ENCODE data around the gene CEBPZOS.
A peak's percentile ranks its signal among the peaks of the same experiment; 100 is the strongest.

CEBPZOS gene

GRCh38 chr2:37196320-37197195 lies at the start of gene CEBPZOS:
CEBPZOS (plus strand) TSS chr2:37196496; CDS start chr2:37199705, 3,209 bp downstream.
- DNase-seq (ENCODE audit: low read depth in 2 of 2), result peak; percentile 85 to 87

- no peak for DNase-seq (ENCODE audit: low read depth in 2 of 2)
These were observed 48.0 kb upstream of the CEBPZOS start for GRCh38 chr2:37148325-37148724.

- no peak for DNase-seq (ENCODE audit: low read depth in 2 of 2)
These were observed 46.5 kb upstream of the CEBPZOS start for GRCh38 chr2:37149626-37150322.

- DNase-seq (ENCODE audit: low read depth in 2 of 2), result no peak
These were observed 43.1 kb upstream of the CEBPZOS start for GRCh38 chr2:37153224-37153623.

GRCh38 chr2:37154785-37155184 lies 41.5 kb upstream of the CEBPZOS start:
- DNase-seq (ENCODE audit: low read depth in 2 of 2), result no peak

- DNase-seq (ENCODE audit: low read depth in 2 of 2), result peak in 1 of 2 donors; percentile 29
These were observed 40.0 kb upstream of the CEBPZOS start for GRCh38 chr2:37156071-37156856.

- peak; percentile 58 to 78 for DNase-seq (ENCODE audit: low read depth in 2 of 2)
These were observed 39.2 kb upstream of the CEBPZOS start, which contains the start of gene EIF2AK2 for GRCh38 chr2:37156857-37157714. EIF2AK2 (minus strand) TSS chr2:37156980; CDS start chr2:37147806, 9,174 bp downstream.

GRCh38 chr2:37164757-37165156 lies 31.5 kb upstream of the CEBPZOS start:
- DNase-seq (ENCODE audit: low read depth in 2 of 2), result no peak

- no peak for DNase-seq (ENCODE audit: low read depth in 2 of 2)
These were observed 28.6 kb upstream of the CEBPZOS start for GRCh38 chr2:37167636-37168180.

- no peak for DNase-seq (ENCODE audit: low read depth in 2 of 2)
These were observed 27.9 kb upstream of the CEBPZOS start for GRCh38 chr2:37168217-37168981.

GRCh38 chr2:37171624-37171950 lies 24.7 kb upstream of the CEBPZOS start:
- DNase-seq (ENCODE audit: low read depth in 2 of 2), result no peak

GRCh38 chr2:37173741-37174140 lies 22.6 kb upstream of the CEBPZOS start:
- no peak for DNase-seq (ENCODE audit: low read depth in 2 of 2)

- DNase-seq (ENCODE audit: low read depth in 2 of 2), result no peak
These were observed 16.2 kb upstream of the CEBPZOS start for GRCh38 chr2:37180006-37180639.

- DNase-seq (ENCODE audit: low read depth in 2 of 2), result no peak
These were observed 15.7 kb upstream of the CEBPZOS start for GRCh38 chr2:37180640-37181039.

- DNase-seq (ENCODE audit: low read depth in 2 of 2), result no peak
These were observed 14.3 kb upstream of the CEBPZOS start for GRCh38 chr2:37181726-37182684.

- no peak for DNase-seq (ENCODE audit: low read depth in 2 of 2)
These were observed 7.7 kb upstream of the CEBPZOS start, which contains the start of gene SULT6B1 for GRCh38 chr2:37188570-37188969. SULT6B1 (minus strand) TSS chr2:37188670; CDS start chr2:37188640, 30 bp downstream.

- DNase-seq (ENCODE audit: low read depth in 2 of 2), result no peak
These were observed 6.7 kb upstream of the CEBPZOS start for GRCh38 chr2:37189452-37190153.

GRCh38 chr2:37190290-37190689 lies 6.0 kb upstream of the CEBPZOS start:
- no peak for DNase-seq (ENCODE audit: low read depth in 2 of 2)

Data from stimulated activated CD8-positive, alpha-beta memory T cell treated with anti-CD3 and anti-CD28 coated beads, Interleukin-2, amount 100 ng/mL, for 1 hour (primary cell).